ENCODE data around the gene ATP10A.

- TF ChIP-seq CTCF (conservative IDR thresholded peaks at IDR 0.05) (no peak), ZFX (IDR thresholded peaks at IDR 0.05) (no peak)
Measured at GRCh38 chr15:25700916-25701315, 162.2 kb downstream of the ATP10A start.
